Stromal cell of bone marrow (primary cell): ENCODE data around the gene TRUB1.
"Not testable (repeated sequence)": the region's sequence is repeated elsewhere in the genome, so short reads cannot be mapped to it uniquely, and the experiment has no call there.

Source experiments
- DNase-seq: peaks from one replicate; pipeline ENCODE4 v3.0.0-alpha.2; 2012; ENCODE audit warnings: low read depth

The TRUB1 gene

DNA sequence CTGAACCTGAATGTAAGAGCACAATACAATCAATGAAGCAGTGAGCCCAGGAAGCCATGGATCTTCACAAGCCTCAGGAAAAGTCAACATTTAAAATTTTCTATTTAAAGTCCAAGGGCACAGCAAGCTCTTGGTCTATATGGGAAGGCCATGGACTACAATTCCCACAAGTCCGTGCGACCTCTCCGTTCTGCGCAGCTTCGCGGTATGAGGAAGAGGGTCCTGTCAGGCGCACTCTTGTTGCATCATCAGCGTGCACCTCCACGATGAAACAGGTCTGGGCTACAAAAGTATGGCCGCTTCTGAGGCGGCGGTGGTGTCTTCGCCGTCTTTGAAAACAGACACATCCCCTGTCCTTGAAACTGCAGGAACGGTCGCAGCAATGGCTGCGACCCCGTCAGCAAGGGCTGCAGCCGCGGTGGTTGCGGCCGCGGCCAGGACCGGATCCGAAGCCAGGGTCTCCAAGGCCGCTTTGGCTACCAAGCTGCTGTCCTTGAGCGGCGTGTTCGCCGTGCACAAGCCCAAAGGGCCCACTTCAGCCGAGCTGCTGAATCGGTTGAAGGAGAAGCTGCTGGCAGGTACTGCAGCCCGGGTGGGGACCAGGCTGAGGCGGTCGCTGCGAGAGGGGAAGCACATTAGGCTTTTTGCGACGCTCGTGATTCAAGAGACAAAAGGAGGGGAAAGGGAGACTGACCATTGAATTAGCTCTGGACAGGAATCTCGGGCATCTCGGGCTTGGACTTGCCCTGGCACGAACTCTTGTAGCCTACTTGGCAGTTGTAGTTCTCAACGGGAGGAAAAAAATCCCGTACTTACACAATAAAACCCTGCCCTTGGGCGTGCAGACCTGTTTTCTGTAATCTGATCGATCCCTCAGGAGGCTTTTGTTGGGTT lies at the start of gene TRUB1:
Gene TRUB1, plus strand, starts transcription at position 234 of the 894 bp plus-strand sequence. Its CDS starts 59 bp downstream, at position 293.
- DNase-seq, result peak; percentile 94

DNA sequence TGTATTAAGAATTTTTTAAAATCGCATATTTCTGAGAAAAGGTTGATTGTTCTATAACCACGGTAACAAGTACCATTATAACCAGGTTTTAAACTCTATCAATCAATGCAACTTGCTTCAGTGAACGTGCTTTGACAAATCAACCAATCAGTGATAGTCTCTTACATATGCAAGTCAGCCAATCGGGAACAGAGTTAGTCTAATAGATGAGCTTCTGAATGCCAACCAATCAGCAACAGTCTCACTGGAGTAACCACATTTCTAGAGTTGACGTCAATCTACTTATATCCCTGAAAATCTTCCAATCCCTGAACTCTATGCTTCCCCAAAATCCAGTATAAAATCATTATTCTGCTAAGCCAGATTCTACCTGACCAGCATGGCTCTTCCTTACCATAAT lies 44.7 kb upstream of the TRUB1 start:
- DNase-seq, result no peak

GRCh38 chr10:114894911-114895310 lies 43.1 kb upstream of the TRUB1 start:
- DNase-seq, result no peak

DNA sequence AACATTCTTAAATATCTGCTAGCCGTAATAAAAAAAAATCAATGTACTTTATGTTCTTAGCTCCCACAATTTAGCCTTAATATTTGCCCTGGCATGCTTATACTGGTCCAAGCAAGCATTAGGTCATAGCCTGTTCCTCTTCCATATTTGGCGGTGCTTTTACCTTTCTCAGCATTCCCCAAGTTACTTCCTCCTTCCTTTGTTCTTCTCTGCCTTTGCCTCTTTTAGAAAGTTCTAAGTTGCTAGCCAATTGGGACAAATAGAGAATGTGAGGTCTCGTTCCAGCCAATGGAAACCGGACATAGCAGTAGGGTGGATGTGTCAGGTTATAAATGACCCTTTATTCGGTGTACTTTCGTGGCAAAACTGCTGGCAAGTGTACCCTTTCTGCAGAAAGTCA lies 41.0 kb upstream of the TRUB1 start:
- not testable (repeated sequence) for DNase-seq

DNA sequence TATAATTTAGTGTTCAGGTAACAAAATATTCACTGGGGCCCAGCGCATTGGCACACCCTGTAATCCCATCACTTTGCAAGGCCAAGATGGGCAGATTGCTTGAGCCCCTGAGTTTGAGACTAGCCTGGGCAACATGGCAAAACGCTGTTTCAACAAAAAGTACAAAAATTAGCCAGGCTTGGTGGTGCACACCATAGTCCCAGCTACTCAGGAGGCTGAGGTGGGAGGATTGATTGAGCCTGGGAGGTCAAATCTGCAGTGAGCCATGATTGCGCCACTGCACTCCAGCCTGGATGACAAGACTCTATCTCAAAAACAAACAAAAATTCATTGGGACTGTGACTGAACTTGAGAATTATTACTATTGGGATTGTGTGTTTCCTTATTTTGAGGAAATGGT lies 40.4 kb upstream of the TRUB1 start:
- DNase-seq, result no peak

DNA sequence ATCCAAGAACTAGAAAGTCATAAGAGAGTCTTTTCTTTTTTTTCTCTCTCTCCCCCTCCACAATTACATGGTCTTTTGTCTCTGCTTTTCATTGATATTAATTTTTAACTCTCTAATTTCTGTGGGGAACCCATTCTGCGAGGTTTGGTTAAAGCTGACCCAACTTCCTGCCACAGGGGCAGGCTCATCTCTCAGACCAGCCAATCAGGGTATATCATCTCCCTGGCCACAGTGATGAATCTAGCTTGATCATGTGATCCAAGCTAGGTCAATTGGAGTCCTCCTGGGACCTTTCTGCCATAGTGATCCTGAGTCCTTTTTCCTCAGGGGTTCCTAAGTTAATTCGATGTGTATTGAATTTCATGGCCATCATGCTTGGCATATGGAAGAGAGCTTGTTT lies 38.0 kb upstream of the TRUB1 start:
- DNase-seq, result no peak

DNA sequence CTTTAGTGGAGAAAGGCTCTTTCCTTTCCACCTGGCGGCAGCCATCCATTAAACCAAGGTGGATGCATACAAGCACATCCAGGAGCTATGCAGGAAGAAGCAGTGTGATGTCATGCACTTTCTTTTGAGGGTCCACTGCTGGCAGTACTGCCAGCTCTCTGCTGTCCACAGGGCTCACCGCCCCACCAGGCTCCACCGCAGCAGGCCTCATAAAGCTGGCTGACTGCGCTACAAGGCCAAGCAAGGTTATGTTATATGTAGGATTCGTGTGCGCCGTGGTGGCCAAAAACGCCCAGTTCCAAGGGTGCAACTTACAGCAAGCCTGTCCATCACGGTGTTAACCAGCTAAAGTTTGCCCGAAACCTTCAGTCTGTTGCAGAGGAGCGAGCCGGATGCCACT lies 37.3 kb upstream of the TRUB1 start:
- DNase-seq, result no peak

- no peak for DNase-seq
Observed at GRCh38 chr10:114902151-114902550, 35.8 kb upstream of the TRUB1 start.

DNA sequence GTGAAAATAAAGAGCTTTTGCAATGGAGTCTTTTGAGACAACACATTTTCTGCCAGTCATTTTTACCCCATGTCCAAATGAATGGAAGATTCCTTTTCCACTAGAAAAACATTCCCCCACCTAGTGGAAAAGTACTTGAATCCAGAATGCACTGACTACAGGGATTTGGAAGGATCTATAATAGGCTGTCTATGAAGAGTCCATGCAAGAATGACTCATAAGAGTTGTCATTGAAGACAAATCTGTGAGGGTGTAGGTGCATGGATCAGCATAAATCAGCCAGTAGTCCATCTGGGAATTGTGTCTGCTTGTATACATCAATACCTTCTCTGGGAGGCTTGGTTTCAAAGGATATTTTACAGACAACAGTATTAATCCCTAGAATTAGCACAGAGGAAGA lies 32.5 kb upstream of the TRUB1 start:
- DNase-seq, result peak; percentile 74

- DNase-seq, result no peak
Observed at GRCh38 chr10:114906981-114907380, 31.0 kb upstream of the TRUB1 start.

DNA sequence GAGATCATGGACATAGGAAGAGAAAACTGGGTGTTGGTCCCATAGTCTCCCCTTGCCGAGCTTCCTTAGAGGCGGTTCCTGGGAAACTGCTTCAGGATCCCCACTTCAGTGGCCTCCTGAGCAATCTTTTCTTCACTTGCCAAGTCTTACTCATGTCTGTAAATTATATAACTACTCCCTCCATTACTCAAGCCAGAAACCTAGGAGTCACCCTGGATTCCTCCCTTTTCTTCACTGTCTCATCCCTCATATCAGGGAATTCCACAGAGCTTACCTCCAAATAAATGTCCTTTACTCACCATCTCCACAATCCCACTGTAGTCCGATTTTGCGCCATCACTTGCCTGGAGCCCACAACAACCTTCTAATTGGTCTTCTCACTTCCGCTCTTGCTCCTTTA lies 29.1 kb upstream of the TRUB1 start:
- DNase-seq, result no peak

GRCh38 chr10:114911052-114911711 lies 26.8 kb upstream of the TRUB1 start:
- DNase-seq, result no peak

DNA sequence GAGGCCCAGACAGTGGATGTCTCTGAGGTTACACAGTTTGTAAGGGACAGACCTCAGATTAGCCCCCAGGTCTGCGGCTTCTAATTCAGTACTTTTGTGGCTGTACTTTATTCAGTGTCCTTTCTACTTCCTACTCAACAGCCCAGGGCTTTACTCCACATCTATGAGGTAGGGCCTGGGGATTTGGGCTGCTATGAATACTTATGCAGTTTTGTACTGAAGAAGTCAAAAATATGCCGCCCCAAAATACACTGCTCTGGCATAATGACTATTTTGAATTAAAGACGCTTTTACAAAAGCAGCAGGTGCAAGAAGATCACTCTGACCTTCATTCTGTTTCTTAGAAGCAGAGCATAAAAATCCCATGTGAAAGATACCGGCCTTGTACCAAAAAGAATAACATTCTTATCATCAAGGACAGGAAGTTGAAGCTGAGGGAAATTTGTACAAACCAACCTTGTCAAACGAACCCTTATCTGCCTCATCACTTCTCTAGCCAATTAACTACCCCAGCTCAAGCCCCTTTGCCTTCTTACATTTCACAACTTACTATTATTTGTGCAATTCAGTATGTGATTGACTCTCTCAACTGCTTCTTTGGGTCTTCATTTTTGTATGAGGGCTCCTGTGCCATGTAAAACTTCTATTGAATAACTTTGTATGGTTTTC lies 26.1 kb upstream of the TRUB1 start:
- DNase-seq, result no peak

DNA sequence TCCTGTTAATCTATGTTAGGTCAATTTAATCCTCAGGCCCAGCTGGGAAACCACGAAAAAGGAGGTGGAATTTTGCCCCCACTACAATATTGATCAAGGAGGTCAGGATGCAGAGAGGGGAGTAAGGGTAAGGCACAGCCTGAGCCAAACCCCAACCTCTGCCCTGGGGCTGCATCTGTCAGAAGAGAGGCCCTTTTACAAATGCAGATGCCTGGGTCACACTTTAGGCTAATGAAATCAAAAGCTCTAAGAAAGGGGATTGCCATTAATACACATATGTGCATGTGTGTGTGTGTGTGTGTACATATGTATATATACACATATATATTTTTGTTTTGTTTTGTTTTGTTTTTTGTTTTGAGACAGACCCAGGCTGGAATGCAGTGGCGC lies 25.5 kb upstream of the TRUB1 start:
- DNase-seq, result no peak

- DNase-seq, result no peak
Observed at GRCh38 chr10:114914560-114914959, 23.4 kb upstream of the TRUB1 start.

- no peak for DNase-seq
Observed at GRCh38 chr10:114915294-114915693, 22.7 kb upstream of the TRUB1 start.

- no peak for DNase-seq
Observed at GRCh38 chr10:114916653-114917052, 21.3 kb upstream of the TRUB1 start.

DNA sequence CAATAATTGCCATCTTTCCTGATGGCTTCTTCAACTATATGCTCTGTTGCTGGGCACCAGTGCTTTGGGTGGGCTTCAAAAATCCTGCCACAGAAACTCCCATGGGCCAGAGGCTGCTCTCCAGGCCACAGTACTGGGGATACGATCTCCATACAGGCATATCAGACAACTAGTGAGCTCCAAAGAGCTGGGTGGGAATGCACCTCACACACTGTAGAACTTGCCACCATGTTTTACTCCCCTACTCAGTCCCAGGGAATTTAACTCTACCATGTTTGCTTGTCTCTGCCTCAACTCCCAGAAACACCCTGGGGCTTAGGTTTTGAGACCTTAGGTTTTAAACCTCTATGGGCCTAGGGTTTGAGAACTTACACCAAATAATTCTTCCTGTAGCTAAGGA lies 20.5 kb upstream of the TRUB1 start:
- DNase-seq, result no peak

GRCh38 chr10:114917927-114918672 lies 19.9 kb upstream of the TRUB1 start:
- no peak for DNase-seq

DNA sequence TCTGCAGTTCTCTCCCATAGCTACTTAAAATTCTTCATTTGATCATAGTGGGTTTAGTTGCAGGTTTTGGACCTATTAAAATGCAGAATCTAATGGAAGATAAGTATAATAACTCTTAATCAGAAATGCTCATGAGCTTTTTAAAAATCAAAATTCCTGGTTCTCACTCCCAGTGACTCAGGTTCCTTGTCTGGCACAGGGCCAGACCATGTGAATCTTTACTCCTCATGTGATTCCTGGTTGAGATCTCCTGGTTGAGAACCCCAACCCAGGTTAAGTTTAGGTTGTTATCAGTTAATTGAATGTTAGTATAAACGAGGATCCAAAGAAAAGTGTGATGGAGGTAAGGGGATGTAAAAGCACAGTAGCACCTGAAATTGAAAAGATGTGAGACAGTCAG lies 17.5 kb upstream of the TRUB1 start:
- DNase-seq, result no peak

DNA sequence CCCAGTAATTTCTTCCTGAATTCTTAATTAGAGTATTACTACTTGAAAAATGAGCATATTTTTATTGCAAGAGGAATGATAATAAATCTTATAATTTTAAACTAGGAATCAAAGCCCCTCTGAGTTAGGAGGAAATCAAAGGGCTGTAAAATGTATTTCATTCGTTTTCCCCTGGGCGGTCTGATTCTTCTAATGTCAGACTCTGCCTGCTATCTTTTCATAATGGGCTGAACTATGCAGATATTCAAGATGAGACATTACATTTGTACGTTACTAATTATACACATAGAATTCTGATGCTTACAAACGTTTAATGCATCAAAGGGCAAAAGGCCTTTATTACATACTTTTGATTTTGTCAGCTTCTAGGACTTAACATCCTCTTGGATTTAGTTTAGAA lies 16.0 kb upstream of the TRUB1 start:
- no peak for DNase-seq

DNA sequence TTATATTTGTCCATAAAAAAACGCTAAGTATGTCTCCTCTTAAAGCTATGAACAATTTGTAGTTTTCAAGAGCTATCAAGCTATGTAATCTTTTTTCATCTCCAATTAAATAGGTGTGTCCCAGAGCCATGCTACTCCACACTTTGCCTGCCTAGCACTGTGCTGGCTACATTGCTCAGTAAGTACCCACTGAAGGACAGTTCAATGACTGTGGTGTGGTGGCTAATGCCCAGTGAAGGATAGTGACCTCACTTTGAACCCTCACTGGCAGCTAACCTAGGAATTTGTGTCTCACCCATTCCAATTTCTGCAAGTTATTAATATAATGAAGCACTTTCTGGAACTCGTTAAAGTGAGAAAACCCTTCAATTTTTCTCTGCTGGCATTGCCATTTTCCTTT lies 14.4 kb upstream of the TRUB1 start:
- no peak for DNase-seq
